Esophagus muscularis mucosa (tissue), 4 donors: ENCODE measurements around the gene FOXN3. TPM values are rescaled to one million over a fixed set of nuclear protein-coding genes. Genes with fewer than 3 reads are reported as not detected.
A peak's percentile ranks its signal among the peaks of the same experiment; 100 is the strongest.

ENCODE experiments used
- DNase-seq: peaks from one replicate; pipeline ENCODE4 v3.0.0-alpha.2; 2017; ENCODE audit errors: extremely low spot score
- H3K27ac ChIP-seq, 4 donors: fragments of 200-600 bp; sonication (generic); replicated peaks in 1 of 4; 1 replicate in 3 of 4; 2 replicates in 1 of 4; pipeline ENCODE4 v1.5.1; 2016 to 2019; ENCODE audit warnings: mild to moderate bottlenecking in 1 of 4
- H3K27me3 ChIP-seq, 4 donors: fragments of 200-600 bp; sonication (generic); one replicate each; pipeline versions ENCODE4 v1.5.1 to v1.6.0; 2016 to 2019
- H3K36me3 ChIP-seq, 4 donors: fragments of 200-600 bp; sonication (generic); one replicate each; pipeline ENCODE4 v1.5.1; 2016 to 2019
- H3K4me1 ChIP-seq, 4 donors: fragments of 200-600 bp; sonication (generic); one replicate each; pipeline ENCODE4 v1.5.1; 2016 to 2019
- H3K4me3 ChIP-seq, 4 donors: fragments of 200-600 bp; sonication (generic); 1 replicate in 2 of 4; 2 replicates in 2 of 4; pipeline ENCODE4 v1.5.1; 2016 to 2019; ENCODE audit warnings: mild to moderate bottlenecking in 4 of 4, moderate library complexity in 1 of 4
- H3K9me3 ChIP-seq, 4 donors: fragments of 200-600 bp; sonication (generic); 1 replicate in 3 of 4; 2 replicates in 1 of 4; pipeline ENCODE4 v1.5.1; 2016 to 2019
- CTCF ChIP-seq, 3 experiments: fragments of 200-600 bp in 2 of 3; fragments of 450-650 bp in 1 of 3; sonication (generic) in 2 of 3; IDR thresholded peaks; one replicate each; pipeline ENCODE4 v1.5.1; 2017 to 2019; ENCODE audit warnings: antibody characterized with exemption in 3 of 3, mild to moderate bottlenecking in 2 of 3, moderate library complexity in 1 of 3
- EP300 ChIP-seq: sonication (generic); formaldehyde crosslinking; IDR thresholded peaks from one replicate; pipeline ENCODE4 v1.6.1; 2017; ENCODE audit warnings: antibody characterized with exemption
- POLR2A ChIP-seq: fragments of 450-650 bp; IDR thresholded peaks from one replicate; pipeline ENCODE4 v1.6.1; 2017; ENCODE audit warnings: antibody characterized with exemption, moderate library complexity, mild to moderate bottlenecking, low read depth
- POLR2AphosphoS5 ChIP-seq, 2 donors: sonication (generic); formaldehyde crosslinking; IDR thresholded peaks; one replicate each; pipeline ENCODE4 v1.6.1; 2017; ENCODE audit warnings: antibody characterized with exemption in 2 of 2
- WGBS: methylation state at CpG from one replicate; pipeline ENCODE4 v1.1.5; 2018; 5-methylcytosine and 5-hydroxymethylcytosine counted together
- intact Hi-C: fragments of 100-400 bp; cut with DNase I; formaldehyde crosslinking; loops from one replicate; pipeline ENCODE4 v1.15.1; 2023
- total RNA-seq, 4 donors: library from RNA; depleted of rRNA; stranded (reverse); fragments of >200 nt; gene quantifications; one replicate each; pipeline versions ENCODE4 v1.1.0 to v1.2.1, GENCODE V29; 2016

Gene FOXN3
- total RNA-seq, 4 donors from 2014 or later, result 114 to 180 (median 145) TPM

GRCh38 chr14:89270439-89271227 lies 146.4 kb downstream of the FOXN3 start:
- H3K9me3 ChIP-seq, result no peaks in the 10 kb centered on the region
- no peak for TF ChIP-seq POLR2A
- no peak for TF ChIP-seq POLR2AphosphoS5 (IDR thresholded peaks at IDR 0.05)
- H3K27ac ChIP-seq, result no peak overlapping the region
- no peak overlapping the region for H3K4me3 ChIP-seq
- no peaks in the 10 kb centered on the region for H3K27me3 ChIP-seq
- 69% methylated on average over 7 of the region's 7 CpGs for WGBS
- intact Hi-C loops, result no loop called here
- DNase-seq, result no peak
- no peaks in the 10 kb centered on the region for H3K36me3 ChIP-seq
- peaks cover 47 to 62% (median 57%) of the 10 kb centered on the region in 4 donors for H3K4me1 ChIP-seq

- Histone ChIP-seq H3K9me3 (no peaks in the 10 kb centered on the region), H3K4me1 (peaks cover 53 to 70% (median 64%) of the 10 kb centered on the region in 4 donors), H3K27me3 (no peaks in the 10 kb centered on the region), H3K27ac (no peak overlapping the region), H3K4me3 (no peak overlapping the region), H3K36me3 (no peaks in the 10 kb centered on the region)
- TF ChIP-seq POLR2A (no peak), EP300 (no peak), CTCF (IDR thresholded peaks at IDR 0.05) (no peak), POLR2AphosphoS5 (IDR thresholded peaks at IDR 0.05) (no peak)
- DNase-seq, result no peak
- 79% methylated on average over 6 of the region's 6 CpGs for WGBS
- intact Hi-C loops, result no loop called here
Observed at GRCh38 chr14:89269404-89269803, 147.6 kb downstream of the FOXN3 start.

GRCh38 chr14:89268514-89268913 lies 148.5 kb downstream of the FOXN3 start:
- H3K4me3 ChIP-seq, result no peak overlapping the region
- DNase-seq, result no peak
- peaks cover 50 to 69% (median 63%) of the 10 kb centered on the region in 4 donors for H3K4me1 ChIP-seq
- no peaks in the 10 kb centered on the region for H3K27me3 ChIP-seq
- peak overlapping the region in 1 of 4 donors; percentile 7 for H3K27ac ChIP-seq
- no peaks in the 10 kb centered on the region for H3K9me3 ChIP-seq
- intact Hi-C loops, result no loop called here
- H3K36me3 ChIP-seq, result no peaks in the 10 kb centered on the region
- WGBS, result 74% methylated on average over 5 of the region's 5 CpGs
- TF ChIP-seq CTCF (IDR thresholded peaks at IDR 0.05) (no peak), POLR2A (no peak), EP300 (no peak), POLR2AphosphoS5 (IDR thresholded peaks at IDR 0.05) (no peak)

- no peak for TF ChIP-seq POLR2AphosphoS5 (IDR thresholded peaks at IDR 0.05)
- Histone ChIP-seq H3K4me1 (peaks cover 52 to 75% (median 63%) of the 10 kb centered on the region in 4 donors), H3K27ac (no peak overlapping the region), H3K36me3 (no peaks in the 10 kb centered on the region), H3K27me3 (no peaks in the 10 kb centered on the region), H3K9me3 (no peaks in the 10 kb centered on the region), H3K4me3 (no peak overlapping the region)
- DNase-seq, result no peak
- intact Hi-C loops, result no loop called here
- 83% methylated on average over 5 of the region's 5 CpGs for WGBS
Observed at GRCh38 chr14:89267656-89268055, 149.4 kb downstream of the FOXN3 start.

GRCh38 chr14:89267163-89267562 lies 149.9 kb downstream of the FOXN3 start:
- no peak for TF ChIP-seq CTCF (IDR thresholded peaks at IDR 0.05)
- TF ChIP-seq POLR2AphosphoS5 (IDR thresholded peaks at IDR 0.05), result peak in 1 of 2 donors; percentile 10
- intact Hi-C loops, result no loop called here
- no peaks in the 10 kb centered on the region for H3K36me3 ChIP-seq
- H3K4me1 ChIP-seq, result peaks cover 52 to 80% (median 66%) of the 10 kb centered on the region in 4 donors
- no peak overlapping the region for H3K27ac ChIP-seq
- DNase-seq, result no peak
- no peaks in the 10 kb centered on the region for H3K9me3 ChIP-seq
- WGBS, result 95% methylated on average over 7 of the region's 7 CpGs
- no peak overlapping the region for H3K4me3 ChIP-seq
- no peaks in the 10 kb centered on the region for H3K27me3 ChIP-seq

GRCh38 chr14:89266754-89267153 lies 150.3 kb downstream of the FOXN3 start:
- no peaks in the 10 kb centered on the region for H3K27me3 ChIP-seq
- peaks cover 52 to 84% (median 68%) of the 10 kb centered on the region in 4 donors for H3K4me1 ChIP-seq
- WGBS, result 86% methylated on average over 7 of the region's 7 CpGs
- intact Hi-C loops, result no loop called here
- no peak for DNase-seq
- H3K36me3 ChIP-seq, result no peaks in the 10 kb centered on the region
- TF ChIP-seq POLR2A (no peak), POLR2AphosphoS5 (IDR thresholded peaks at IDR 0.05) (no peak), CTCF (IDR thresholded peaks at IDR 0.05) (no peak), EP300 (no peak)
- H3K9me3 ChIP-seq, result no peaks in the 10 kb centered on the region
- no peak overlapping the region for H3K27ac ChIP-seq
- H3K4me3 ChIP-seq, result no peak overlapping the region
